NCI-H1092 treated with DMSO at 0.1 percent for 48 hours (cell line): ENCODE measurements around the gene MAB21L2.

Experiments used
- DNase-seq: peaks from one replicate; lab custom pipeline; 2025; lab: John Stamatoyannopoulos, UW

Gene MAB21L2

DNA sequence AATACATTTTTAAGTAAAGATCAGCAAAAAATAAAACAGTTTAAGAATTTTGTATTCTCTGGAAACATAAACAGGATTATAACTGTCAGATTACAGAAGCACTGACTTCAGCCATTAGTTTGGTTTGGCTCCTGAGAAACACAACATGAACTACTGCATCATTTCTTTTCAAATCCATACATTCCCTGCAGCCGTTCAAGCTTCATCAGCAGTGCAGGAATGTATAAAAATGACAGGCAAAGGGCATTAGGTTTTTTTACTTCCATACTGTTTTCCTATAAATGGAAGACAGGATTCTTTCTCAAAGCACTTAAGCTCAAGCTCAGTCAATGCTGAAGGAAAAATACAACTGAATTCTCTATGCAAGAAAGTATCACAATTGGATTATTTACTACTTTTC lies 4.2 kb upstream of the MAB21L2 start:
- no peak for DNase-seq

- peak; percentile 62 for DNase-seq
Measured at GRCh38 chr4:150578745-150579501, 3.0 kb upstream of the MAB21L2 start.

GRCh38 chr4:150579551-150580234 lies 2.3 kb upstream of the MAB21L2 start:
- no peak for DNase-seq

DNA sequence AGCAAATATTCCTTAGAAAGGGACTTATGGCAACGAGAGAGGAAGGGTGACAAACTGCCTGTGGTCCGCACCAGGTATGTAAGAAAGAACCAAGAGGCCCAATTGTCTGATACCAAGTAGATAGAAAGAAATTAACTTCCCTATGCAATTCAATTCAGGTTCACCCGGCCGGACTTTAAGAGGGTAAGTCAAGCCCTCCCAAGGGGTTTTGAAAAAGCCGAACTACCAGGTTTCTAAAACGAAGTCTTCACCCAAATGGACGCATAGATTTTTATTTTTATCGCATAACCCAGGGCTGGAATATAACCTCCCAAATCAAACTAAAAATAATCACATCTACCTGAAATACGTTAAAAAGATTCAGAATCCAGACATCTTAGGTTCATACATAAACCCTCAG lies 1.6 kb upstream of the MAB21L2 start:
- DNase-seq, result no peak

- no peak for DNase-seq
Measured at GRCh38 chr4:150581056-150581605, 820 bp upstream of the MAB21L2 start.

GRCh38 chr4:150581641-150582051 lies 305 bp upstream of the MAB21L2 start:
- DNase-seq, result no peak

- no peak for DNase-seq
Measured at GRCh38 chr4:150582873-150583286, 929 bp downstream of the MAB21L2 start.

DNA sequence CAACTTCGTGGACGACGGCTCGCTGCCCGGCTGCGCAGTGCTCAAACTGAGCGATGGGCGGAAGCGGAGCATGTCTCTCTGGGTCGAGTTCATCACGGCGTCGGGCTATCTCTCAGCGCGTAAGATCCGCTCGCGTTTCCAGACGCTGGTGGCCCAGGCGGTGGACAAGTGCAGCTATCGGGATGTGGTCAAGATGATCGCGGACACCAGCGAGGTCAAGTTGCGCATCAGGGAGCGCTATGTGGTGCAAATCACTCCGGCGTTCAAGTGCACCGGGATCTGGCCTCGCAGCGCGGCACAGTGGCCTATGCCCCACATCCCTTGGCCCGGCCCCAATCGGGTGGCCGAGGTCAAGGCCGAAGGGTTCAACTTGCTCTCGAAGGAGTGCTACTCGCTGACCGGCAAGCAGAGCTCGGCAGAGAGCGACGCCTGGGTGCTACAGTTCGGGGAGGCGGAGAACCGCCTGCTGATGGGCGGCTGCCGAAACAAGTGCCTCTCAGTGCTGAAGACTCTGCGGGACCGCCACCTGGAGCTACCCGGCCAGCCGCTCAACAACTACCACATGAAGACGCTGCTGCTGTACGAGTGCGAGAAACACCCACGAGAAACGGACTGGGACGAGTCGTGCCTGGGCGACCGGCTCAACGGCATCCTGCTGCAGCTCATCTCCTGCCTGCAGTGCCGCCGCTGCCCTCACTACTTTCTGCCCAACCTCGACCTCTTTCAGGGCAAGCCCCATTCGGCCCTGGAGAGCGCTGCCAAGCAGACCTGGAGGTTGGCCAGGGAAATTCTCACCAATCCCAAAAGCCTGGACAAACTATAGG lies 1.5 kb downstream of the MAB21L2 start:
- DNase-seq, result no peak

GRCh38 chr4:150584111-150584915 lies 2.4 kb downstream of the MAB21L2 start:
- DNase-seq, result no peak

- no peak for DNase-seq
Measured at GRCh38 chr4:150585611-150586010, 3.7 kb downstream of the MAB21L2 start.

DNA sequence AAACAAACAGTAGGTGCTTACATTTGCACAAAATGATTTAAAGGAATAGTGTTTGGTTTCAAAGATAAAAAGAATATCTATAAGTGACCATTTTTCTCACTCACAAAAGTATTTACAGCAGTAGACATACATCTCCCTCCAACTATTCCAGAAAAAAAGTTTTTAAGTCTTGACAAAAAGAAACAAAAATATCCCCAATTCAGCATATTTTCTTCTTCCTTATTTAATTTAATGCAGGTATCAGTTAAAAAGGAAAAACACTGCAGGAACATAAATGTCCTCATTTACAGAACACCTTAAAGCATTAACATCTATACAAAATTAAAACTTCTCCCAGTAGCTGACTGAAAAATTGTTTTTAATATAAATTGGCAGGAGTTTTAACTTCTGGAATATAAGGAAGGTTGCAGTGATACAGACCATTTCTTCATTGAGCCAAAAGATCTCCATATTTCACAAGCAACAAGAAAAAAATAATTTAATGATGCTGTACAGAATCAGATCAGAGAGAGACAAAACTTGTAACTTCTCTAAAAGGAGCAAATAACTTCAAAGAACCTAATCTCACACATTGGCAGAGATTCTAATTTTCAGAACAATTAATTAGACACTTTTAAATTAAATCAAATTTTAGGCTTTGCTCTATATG lies 4.3 kb downstream of the MAB21L2 start:
- DNase-seq, result no peak

- DNase-seq, result no peak
Measured at GRCh38 chr4:150588316-150588715, 6.4 kb downstream of the MAB21L2 start.

- no peak for DNase-seq
Measured at GRCh38 chr4:150589157-150589556, 7.2 kb downstream of the MAB21L2 start.

GRCh38 chr4:150590631-150591030 lies 8.7 kb downstream of the MAB21L2 start:
- DNase-seq, result no peak

- peak; percentile 33 for DNase-seq
Measured at GRCh38 chr4:150591406-150591805, 9.5 kb downstream of the MAB21L2 start.

- no peak for DNase-seq
Measured at GRCh38 chr4:150591904-150592303, 10.0 kb downstream of the MAB21L2 start.

GRCh38 chr4:150593996-150594395 lies 12.0 kb downstream of the MAB21L2 start:
- DNase-seq, result peak; percentile 39

- DNase-seq, result no peak
Measured at GRCh38 chr4:150598909-150599308, 17.0 kb downstream of the MAB21L2 start.

DNA sequence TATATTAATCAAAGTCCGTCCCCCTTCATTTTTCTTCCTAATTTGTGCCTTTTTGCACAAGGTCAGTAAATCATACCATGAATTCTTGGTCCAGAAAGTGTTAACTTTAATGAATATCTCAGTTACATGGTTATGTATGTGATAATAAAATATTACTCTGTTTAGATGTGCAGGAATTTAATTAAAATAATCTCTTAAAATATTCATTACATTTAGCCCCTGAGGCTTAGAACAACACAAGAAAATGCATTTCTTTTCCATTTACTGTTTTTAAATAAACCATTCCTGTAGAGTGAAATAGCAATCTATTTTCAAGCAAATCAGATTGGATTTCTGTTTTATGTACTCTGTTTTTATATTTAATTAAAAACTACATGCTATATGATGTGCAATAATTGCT lies 17.6 kb downstream of the MAB21L2 start:
- no peak for DNase-seq

DNA sequence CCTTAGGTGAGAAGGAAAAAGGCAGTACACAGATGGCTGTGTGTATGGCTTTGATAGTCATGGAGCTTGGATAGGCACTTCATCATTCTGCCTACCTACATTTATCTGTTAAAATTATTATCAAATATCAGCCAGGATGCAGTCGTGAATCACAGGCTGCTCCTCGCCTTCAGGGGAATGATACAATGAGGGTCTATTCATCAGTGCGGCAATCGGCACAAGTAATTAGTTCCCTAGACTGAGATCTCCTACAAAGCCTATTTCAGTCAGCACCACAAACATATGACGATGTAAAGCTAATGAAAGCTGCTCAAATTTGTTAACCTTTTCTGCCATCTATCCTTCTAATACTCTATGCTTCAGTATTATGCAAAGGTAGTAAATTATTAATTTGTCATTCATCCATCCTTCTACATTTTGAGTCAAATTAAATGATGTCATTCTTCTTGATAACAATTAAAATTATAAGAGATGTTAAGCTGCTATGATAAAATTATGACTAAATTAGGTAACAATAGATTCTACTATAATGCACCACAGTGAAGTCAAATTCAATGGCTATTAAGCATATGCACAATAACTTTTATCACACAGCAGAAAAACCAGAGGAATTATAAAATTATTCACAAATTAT lies 19.0 kb downstream of the MAB21L2 start:
- no peak for DNase-seq

DNA sequence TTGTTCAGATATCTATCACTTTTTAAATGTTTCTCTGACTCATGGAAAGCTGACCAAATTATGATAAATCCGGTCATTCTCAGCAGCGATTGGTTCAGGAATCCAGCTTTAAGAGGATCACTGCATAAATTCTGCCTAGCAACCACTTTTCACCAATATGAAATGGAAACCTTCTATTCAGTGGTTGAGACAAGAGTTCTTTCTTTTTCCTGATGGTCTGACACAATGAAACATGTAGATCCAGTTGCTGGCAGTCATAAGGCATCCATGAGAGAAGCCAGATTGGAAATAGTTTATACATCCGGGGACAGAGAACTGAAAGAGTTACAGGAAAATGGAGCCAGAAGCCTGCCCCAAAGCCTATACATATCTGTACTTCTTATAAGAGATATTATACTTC lies 27.2 kb downstream of the MAB21L2 start:
- no peak for DNase-seq
